COLO668 (cell line): Measurements from ENCODE around the gene COL1A1.

ENCODE experiments used
- DNase-seq: peaks from one replicate; lab custom pipeline; 2025; ENCODE audit not compliant: unreplicated experiment; lab: John Stamatoyannopoulos, UW

The COL1A1 gene

DNA sequence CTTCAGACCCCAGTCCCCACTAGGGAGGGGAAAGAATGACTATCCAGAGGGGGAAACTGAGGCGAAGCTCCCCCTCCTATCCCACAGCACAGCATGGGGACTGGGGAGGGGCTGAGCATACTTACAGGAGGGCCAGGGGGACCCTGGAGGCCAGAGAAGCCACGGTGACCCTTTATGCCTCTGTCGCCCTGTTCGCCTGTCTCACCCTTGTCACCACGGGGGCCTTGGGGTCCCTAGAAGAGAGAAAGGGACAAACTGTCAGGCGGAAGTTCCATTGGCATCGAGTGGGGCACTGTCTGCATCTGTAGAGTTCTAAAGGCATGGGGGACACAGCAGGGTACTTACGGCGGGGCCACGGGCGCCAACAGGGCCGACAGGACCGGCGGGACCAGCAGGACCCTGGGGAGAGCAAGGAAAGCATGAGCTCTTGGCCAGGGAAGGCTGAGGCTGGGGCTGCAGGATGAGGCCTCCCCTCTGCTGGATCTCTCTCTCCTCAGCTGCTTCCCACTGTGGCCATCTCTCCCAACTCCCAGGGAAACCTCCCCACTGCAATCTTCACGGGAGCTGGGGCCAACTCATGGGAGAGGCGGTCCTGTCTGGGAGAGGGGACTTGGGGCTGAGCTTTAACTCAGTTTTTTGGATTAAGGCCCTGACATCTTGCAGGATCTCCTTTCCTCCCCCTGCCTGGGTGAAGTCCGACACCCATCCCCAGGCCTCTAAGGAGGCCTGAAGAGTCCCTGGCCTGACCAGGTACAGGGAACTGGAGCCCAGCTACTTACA is 13.5 kb downstream of the COL1A1 start:
- DNase-seq = no peak

DNA sequence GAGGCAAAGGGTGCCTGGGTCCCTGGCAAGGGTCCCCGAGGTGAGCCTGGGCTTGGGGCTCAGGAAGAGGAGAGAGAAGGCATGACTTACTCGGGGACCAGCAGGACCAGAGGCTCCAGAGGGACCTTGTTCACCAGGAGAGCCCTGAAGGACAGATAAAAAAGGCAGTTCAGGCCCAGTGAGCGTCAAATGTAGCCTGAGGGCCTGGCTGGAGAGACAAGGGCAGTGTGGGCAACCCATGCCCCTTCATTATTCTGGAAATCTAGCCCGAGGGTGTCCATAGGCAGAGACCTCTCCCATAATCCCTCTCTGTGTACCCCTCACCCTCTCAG is 14.1 kb downstream of the COL1A1 start:
- no peak for DNase-seq

DNA sequence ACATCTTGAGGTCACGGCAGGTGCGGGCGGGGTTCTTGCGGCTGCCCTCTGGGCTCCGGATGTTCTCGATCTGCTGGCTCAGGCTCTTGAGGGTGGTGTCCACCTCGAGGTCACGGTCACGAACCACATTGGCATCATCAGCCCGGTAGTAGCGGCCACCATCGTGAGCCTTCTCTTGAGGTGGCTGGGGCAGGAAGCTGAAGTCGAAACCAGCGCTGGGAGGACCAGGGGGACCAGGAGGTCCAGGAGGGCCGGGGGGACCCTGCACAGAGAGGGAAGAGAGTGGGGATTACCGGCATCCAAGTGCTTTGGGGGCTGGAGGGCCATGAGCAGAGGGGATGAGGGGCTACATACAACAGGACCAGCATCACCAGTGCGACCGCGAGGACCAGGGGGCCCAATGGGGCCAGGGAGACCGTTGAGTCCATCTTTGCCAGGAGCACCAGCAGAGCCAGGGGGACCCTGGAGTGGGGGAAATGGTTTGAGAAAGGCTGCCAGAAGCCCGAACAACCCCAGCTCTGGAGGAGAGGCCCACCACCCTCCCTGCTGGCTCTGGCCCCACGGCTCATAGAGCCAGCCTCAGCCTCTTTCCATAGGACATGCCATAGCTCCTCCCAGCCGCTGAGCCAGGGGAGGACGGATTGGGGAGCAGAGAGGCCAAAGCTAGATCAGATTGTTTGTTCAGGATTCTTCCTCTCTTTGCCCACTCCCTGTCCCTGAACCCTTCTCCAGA is 14.6 kb downstream of the COL1A1 start:
- no peak for DNase-seq

DNA sequence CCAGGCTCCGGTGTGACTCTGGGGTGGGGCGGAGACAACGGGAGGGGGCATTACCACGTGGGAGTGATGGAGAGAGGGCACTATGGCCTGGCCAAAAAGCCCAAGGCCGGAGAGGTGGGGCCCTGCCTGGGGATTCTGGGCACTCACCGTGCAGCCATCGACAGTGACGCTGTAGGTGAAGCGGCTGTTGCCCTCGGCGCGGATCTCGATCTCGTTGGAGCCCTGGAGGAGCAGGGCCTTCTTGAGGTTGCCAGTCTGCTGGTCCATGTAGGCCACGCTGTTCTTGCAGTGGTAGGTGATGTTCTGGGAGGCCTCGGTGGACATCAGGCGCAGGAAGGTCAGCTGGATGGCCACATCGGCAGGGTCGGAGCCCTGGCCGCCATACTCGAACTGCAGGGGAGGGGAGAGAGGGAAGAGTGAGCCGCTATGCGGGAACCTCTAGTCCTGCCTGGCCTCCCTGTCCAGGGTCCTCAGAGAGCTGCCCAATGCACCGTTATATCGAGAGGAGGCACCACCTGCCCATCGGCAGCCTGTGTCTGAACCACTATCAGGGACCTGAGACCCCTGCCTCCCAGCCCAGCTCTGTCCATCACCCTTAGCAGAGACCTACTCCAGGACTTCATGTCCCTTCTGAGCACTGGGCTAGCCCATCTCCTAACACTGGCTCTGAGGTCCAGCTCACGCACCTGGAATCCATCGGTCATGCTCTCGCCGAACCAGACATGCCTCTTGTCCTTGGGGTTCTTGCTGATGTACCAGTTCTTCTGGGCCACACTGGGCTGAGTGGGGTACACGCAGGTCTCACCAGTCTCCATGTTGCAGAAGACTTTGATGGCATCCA is 15.6 kb downstream of the COL1A1 start:
- no peak for DNase-seq

DNA sequence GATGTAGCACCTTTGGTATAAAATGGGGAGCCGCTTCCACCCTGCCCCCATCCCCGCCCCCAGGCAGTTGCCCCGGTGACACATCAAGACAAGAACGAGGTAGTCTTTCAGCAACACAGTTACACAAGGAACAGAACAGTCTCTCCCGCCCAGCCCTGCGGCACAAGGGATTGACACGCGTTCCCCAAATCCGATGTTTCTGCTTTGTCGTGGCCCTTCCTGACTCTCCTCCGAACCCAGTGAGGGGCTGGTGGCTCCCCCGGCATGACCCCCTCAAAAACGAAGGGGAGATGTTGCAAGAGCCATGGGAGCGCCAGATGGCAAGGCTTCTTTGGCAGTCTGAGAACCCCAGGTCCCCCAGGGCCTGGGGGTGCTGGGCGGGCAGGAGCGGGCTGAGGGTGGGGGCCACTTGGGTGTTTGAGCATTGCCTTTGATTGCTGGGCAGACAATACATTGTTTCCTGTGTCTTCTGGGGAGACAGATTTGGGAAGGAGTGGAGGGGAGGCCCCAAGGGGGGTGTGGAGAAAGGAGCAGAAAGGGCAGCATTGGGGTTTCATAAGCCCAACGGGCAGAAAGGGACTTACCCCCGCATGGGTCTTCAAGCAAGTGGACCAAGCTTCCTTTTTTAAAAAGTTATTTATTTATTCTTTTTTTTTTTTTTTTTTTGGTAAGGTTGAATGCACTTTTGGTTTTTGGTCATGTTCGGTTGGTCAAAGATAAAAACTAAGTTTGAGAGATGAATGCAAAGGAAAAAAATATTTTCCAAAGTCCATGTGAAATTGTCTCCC is 16.6 kb downstream of the COL1A1 start:
- DNase-seq = no peak

DNA sequence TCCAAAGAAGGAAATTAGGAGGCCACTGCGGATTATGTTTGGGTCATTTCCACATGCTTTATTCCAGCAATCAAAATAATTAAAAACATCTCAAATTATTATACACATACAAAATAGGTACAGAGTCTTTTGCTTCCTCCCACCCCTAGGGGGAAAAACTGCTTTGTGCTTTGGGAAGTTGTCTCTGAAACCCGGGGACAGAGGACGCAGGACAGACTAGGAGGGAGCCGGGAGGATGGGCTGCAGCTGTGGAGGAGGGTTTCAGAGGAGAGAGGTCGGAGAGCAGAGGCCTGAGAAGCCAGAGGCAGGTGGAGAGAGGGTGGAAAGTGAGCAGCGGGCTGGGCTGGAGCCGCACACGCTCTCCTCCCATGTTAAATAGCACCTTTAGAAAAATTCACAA is 17.4 kb downstream of the COL1A1 start:
- DNase-seq = no peak

DNA sequence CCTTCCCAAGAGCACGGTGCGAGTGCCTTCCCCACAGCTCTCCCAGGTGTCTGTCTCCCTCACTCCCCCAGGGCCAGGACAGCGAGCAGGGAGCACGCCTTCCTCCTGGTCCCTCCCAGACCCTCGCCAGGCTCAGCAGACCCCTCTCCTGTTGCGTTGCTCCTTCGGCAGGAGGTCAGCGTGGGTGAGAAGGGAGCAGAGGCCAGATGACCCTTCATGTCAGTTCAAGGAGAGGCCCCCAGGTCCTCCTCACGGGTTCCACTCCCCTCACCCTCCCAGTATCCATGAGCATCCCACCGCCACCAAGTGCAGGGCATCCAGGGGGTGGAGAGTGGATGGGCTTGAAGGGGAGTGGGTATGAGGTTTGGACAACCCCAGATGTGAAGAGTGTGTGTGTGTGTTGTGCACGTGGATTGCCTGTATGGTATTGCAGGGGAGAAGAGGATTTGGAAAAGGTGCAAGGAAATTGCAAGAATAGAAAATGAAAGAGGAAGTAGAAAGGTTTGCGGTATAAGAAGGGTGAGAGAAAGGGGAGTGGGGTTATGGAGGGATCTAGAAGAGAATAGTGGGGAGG is 17.9 kb downstream of the COL1A1 start:
- no peak for DNase-seq

DNA sequence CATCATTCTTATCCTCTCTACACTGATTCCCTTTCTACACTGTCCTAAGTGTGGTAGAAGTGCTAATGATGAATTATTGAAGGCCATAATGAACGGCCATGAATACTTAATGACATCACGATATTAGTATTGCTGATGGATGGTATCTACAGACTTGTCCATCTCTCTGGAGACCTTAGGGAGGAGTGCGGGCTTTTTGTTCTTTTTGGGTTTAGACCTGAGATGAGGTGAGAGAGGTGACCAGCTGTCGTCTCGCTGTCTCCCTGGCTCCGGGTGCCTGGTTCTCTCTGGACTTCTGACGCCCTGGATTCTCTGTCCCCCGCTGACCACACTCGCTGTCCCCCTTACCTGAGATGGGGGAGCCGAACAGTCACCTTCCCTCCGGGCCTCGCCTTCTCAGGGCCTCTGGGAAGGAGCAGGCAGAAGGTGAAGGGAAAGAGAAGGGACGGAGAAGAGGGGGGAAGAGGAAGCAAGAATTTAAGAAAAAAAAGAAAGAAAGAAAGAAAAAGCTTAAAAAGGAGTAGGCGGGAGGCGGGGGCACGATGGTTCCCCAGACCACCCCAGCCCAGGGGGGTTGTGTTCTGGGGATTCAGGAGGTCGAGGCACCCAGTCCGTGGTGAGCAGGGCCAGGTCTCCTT is 18.5 kb downstream of the COL1A1 start:
- no peak for DNase-seq

DNA sequence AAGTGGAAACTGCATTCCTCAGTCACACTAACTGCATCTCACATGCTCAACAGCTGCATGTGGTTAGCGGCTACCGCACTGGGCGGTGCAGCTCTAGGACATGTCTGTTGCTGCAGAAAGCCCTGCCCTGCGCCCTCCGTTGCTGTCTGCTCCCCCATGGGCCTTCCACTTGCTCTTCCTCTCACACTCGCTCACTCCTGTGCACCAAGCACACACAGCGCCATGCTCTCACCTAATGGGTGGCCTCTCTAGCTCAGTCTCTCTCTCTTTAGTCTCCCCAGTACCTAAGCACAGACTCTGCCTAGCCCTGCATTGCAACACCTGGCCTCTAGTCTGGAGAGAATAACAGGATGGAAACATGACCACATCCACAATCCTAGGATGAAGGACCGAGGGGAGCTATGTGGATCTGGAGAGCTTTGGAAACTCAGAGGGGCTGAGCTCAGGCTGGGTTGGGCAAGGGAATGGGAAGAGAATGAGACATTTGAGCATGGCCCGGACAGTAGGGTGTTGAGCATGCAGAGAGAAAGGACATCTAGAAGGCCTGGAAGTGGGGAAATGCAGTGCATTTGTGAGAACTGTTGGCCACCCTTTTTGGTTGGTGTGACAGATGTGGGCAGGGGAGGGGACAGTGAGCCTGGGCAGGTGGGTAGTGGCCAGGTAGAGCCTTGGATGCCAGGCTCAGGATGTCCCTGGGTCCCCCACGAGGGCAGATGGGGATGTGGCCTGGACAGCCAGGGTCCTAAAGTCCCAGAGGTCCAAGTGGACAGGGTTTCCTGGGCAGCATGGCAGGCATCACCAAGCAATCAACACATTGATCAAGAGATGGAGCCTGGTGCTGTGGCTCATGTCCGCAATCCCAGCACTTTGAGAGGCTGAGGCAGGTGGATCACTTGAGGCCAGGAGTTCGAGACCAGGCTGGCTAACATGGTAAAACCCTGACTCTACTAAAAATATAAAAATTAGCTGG is 19.6 kb downstream of the COL1A1 start:
- no peak for DNase-seq

DNA sequence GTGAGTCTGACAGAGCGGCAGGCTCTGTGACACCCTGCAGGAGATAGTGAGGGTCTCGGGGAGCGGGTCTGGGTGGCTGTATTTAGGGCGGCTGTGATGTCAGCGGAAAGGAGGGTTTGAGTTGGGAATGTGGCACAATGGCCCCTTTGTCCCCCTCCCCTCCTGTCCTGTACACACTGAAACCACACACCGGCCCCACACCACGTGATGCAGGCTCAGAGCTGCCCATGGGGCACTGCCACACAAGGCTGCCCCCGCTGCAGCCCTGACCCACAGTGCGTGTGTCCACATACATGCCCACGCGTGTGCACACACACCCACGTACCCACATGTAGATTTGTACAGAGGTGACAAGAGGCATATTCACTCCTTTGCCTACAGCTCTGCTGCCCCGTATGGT is 20.3 kb downstream of the COL1A1 start:
- no peak for DNase-seq

DNA sequence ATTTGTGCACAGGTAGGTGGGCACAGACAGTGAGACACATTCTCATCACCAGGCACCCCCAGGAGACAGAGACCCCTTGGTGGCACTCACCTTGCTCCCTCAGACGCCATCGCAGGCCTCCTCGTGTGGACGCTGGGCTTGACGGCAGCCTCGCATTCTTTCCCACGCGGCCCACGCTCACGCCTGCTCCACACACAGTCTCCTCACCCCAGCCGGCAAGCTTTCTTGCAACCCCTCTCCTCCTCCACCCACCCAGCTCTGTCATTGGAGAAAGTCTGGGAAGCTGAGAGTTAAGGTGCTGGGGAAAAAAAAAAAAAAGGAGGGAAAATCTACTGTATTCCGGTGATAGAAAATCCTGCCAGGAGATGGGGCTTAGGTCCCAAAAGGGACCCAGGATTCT is 20.8 kb downstream of the COL1A1 start:
- no peak for DNase-seq

DNA sequence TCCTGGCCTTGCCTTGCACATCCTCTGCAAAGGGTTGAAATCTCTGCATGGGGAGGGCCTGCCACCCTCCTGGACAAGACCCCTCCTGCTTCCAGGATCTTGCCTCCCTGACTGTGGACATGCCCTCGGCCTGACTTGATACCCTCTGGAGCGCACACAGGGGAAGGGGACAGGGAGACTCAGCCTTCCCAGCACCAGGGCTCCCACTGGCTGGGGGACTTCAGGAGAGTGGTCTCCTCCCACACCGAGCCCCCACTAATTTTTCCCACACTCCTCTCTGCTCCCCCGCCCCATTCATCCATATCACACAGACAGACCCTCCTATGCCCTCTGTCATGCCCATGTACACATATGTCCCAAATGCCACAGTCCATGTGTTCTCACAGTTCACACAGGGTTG is 21.3 kb downstream of the COL1A1 start:
- DNase-seq = no peak

DNA sequence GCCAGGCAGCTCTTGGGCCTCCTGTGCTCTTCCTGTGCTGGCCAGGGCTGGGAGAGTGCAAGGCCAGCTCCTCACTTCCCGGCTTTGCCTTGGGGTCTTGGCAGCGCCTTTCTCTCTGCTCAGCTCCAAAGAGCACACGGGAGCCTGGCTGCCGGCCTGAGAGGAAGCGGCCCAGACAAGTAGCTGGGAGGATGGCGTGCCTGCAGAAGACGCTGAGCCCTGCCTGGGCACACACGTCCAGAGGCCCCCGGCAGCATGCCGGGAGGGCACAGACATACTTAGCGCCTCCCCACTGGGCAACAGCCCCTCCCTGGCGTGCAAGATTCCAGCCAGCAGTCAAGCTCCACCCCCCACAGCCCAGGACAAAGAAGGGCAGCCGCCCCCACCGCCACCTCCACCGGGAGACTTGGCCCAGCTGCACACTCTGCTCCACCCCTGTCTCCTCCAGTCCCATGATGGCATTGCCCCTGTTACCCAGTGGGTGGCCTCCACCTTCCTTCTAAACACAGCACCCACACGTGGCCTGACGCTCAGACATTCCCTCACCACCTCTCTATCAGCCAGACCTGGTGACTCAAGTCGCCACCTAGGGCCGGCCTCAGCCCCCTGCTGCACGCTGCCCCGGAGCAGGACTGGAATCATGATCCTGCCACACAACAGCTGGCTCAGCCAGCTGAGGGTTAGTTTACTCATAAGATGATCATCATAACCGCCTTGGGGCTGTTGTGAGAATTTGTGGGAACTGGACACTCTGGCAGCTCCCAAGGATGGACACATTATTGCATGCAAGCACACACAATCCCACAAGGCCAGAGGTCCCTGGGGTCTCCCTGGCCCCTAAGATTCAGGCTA is 23.2 kb downstream of the COL1A1 start:
- DNase-seq = peak; percentile 56

DNA sequence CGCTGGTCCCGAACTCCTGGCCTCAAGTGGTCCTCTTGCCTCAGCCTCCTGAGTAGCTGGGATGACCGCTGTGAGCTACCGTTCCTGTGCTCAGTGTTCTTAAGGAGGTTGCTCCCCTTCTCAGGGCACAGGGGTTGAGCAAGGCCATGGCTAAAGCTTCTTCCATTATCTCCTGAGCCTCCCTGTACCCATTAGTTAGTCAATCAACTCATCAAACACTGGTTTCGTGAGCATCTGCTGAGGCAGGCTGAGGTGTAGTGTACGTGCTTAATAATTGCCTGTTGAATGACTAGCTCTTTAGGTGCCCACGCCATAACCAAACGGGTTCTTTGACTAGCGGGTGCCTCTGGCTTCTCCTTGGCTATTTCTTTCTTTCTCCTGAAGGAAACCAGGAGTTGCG is 24.0 kb downstream of the COL1A1 start:
- DNase-seq = no peak

DNA sequence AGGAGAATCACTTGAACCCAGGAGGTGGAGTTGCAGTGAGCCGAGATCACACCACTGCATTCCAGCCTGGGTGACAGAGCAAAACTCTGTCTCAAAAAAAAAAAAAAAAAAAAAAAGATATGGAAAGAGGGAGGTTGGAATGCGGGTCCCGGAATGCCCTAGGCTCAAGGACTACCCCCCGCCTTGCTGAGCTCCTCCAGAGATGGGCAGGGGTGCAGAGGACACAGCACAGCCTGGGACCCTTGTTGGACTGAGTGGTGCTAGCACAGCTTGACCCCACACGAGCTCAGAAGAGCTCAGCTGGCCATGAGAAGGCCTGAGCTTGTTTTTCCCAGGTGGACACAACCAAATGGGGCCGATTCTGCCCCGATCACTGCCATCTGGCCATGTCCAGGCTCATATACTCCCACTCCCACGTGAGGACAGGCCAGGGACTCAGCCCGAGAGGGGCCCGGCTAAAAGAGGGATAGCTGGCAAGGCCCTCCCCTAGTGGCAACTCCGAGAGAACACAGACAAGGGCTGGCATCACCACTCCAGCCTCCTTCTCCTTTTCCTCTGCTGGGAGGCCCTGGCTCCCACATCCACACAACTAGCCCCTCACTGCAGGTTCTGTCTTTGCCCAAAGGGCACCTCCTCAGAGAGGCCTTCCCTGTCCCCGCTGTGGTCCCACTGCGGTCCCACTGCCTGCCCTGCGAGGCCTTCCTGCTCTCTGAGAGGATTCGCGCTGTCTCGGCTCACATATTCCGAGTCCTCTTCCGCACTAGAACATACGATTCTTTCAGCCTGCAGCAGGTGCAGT is 24.7 kb downstream of the COL1A1 start:
- DNase-seq = no peak

DNA sequence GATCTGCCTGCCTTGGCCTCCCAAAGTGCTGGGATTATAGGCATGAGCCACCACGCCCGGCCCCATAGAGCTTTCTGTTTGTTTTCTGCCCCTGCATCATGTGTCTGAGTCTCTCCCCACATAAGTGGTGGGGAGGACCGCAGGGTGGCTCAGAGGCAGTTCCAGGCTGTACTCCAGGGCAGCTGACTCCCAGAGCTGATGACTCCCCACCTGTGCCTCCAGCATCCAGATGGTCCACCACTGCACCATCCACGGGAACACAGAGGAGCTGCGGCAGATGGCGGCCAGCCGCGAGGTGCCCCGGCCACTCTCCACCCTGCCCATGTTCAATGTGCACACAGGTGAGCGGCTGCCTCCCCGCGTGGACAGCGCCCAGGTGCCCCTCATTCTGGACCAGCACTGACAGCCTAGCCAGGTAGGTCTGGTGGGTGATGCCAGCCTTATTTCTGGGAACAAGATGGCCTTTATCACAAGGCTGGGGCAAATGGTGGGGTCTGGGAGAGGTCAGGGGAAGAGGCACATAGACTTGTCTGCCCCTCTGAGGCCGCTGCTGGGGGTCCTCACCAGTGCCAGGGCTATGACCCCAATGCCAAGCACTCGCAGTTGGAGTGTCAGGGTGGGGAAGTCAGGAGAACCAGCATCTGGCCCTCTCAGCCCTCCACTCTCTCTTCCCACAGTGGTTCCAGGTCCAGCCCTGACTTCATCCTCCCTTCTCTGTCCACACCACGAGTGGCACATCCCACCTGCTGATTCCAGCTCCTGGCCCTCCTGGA is 26.2 kb downstream of the COL1A1 start:
- DNase-seq = no peak

DNA sequence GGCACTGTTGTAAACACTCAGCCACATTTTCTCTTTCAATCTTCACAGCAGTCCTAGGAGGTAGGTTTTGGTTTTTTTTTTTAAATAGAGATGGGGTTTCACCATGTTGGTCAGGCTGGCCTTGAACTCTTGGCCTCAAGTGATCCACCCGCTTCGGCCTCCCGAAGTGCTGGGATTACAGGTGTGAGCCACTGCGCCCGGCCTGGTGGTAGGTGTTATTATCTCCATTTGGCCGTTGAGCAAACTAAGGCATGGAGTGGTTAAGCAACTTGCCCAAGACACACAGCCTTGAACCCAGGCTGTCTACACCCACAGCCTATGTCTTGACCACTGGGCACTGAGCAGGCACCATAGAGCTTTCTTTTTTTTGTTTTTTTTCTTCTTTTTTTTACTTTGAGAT is 27.0 kb downstream of the COL1A1 start:
- DNase-seq = no peak
